ENCODE measurements around the gene LRTM2.

The LRTM2 gene

DNA sequence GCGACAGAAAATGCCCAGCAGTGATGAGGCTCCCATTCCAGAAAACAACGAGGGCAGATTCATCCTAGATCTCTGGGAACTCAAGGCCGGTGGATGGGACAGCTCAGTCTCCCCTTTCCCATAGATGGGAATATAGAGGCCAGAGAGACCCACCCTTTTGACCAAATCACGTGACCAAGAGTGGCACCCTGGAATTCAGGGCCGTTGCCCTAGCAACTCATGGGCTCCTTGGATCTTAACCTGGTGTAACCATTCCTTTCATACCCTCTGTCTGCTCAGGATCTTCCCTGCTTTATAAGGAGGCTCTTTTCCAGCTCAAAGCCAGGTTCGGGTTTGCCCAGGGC is 8.4 kb upstream of the LRTM2 start:
- TF ChIP-seq FOXP2 (optimal IDR thresholded peaks at IDR 0.05; ENCODE audit: borderline replicate concordance, extremely low read depth, extremely low read length, insufficient read depth) (no peak), POLR2AphosphoS5 (IDR thresholded peaks at IDR 0.05; ENCODE audit: low read depth, low read length) (no peak), SIN3A (IDR thresholded peaks at IDR 0.05; ENCODE audit: borderline replicate concordance, insufficient read depth, low read length) (no peak)

DNA sequence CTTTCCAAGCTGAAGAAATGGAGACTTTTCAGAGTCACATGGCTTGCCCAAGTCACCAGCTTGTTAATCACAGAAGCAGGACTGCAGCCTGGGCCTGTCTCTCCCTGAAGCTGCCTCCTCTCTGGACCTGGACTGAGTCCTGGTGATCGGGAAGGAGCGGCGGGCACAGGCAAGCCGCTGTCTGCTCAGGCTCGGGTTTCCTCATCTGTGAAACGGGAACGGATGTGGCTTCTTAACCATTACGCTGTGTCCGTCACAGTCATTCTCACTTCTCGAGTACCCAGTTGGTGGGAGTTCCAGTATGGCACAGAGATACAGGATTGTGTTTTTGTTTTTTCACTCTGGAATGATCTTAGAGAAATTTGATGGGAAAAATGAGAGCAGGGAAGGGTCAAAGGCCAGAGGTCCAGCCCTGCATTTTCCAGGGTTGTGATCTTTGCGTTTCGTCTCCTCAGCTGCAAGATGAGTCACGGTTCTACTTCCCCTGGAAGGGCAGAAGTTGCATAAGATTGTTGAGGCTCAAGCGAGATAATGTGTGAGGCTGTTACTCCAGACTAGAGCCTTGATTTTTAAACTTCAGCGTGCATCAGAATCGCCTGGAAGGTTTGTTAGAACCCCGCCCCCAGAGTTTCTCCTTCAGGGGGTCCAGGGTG is 7.6 kb upstream of the LRTM2 start:
- TF ChIP-seq FOXP2 (optimal IDR thresholded peaks at IDR 0.05; ENCODE audit: borderline replicate concordance, extremely low read depth, extremely low read length, insufficient read depth) (no peak), TAF1 (IDR thresholded peaks at IDR 0.05; ENCODE audit: borderline replicate concordance, insufficient read depth, low read length) (no peak), SIN3A (IDR thresholded peaks at IDR 0.05; ENCODE audit: borderline replicate concordance, insufficient read depth, low read length) (0 out of 2 replicates have a peak, but pooled peaks have one; percentile 39), POLR2AphosphoS5 (IDR thresholded peaks at IDR 0.05; ENCODE audit: low read depth, low read length) (0 out of 2 replicates have a peak, but pooled peaks have one; percentile 31)
- TF ChIP-seq, protein P1, sequence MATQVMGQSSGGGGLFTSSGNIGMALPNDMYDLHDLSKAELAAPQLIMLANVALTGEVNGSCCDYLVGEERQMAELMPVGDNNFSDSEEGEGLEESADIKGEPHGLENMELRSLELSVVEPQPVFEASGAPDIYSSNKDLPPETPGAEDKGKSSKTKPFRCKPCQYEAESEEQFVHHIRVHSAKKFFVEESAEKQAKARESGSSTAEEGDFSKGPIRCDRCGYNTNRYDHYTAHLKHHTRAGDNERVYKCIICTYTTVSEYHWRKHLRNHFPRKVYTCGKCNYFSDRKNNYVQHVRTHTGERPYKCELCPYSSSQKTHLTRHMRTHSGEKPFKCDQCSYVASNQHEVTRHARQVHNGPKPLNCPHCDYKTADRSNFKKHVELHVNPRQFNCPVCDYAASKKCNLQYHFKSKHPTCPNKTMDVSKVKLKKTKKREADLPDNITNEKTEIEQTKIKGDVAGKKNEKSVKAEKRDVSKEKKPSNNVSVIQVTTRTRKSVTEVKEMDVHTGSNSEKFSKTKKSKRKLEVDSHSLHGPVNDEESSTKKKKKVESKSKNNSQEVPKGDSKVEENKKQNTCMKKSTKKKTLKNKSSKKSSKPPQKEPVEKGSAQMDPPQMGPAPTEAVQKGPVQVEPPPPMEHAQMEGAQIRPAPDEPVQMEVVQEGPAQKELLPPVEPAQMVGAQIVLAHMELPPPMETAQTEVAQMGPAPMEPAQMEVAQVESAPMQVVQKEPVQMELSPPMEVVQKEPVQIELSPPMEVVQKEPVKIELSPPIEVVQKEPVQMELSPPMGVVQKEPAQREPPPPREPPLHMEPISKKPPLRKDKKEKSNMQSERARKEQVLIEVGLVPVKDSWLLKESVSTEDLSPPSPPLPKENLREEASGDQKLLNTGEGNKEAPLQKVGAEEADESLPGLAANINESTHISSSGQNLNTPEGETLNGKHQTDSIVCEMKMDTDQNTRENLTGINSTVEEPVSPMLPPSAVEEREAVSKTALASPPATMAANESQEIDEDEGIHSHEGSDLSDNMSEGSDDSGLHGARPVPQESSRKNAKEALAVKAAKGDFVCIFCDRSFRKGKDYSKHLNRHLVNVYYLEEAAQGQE (IDR thresholded peaks at IDR 0.05; ENCODE audit: insufficient read depth in 1 of 2, low read depth in 2 of 2, low read length in 2 of 2): 0 out of 4 replicates have a peak, but pooled peaks of 1 of the 2 experiments have one; percentile 41

DNA sequence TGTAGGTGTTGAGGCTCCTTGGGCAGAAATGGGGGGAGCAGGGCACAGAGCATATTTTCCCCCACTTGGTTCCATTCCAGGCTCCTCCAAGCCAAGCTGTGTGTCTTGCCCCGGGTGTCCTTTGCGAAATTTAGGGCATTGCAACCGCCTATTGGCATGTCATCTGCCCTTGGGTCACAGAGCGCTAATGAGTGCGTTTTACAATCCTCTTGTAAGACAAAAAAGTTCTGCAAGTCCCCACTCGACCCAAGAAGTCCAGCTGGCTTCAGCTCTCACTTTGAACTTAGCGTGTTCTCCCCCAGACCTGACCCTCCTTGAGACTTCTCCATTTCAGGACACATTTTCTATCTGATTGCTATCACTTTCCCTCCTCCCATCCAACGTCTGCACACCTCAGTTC is 6.1 kb upstream of the LRTM2 start:
- TF ChIP-seq FOXP2 (optimal IDR thresholded peaks at IDR 0.05; ENCODE audit: borderline replicate concordance, extremely low read depth, extremely low read length, insufficient read depth): no peak

DNA sequence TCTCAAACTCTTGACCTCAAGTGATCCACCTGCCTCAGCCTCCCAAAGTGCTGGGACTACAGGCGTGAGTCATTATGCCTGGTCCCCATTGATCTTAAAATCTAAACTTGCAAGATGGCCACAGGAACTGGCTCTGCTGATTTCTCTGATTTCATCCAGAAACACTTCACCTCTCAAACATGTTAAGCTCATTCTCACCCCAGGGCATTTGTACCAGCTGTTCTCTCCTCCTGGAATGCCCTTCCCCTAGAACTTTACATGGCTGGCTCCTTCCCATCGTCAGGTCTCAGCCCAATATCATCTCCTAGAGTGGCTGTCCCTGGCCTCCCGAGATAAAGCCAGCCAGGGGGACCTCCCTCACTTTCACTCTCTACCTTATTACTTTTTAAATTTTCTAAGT is 5.3 kb upstream of the LRTM2 start:
- TF ChIP-seq SIN3A (IDR thresholded peaks at IDR 0.05; ENCODE audit: borderline replicate concordance, insufficient read depth, low read length) (no peak), POLR2AphosphoS5 (IDR thresholded peaks at IDR 0.05; ENCODE audit: low read depth, low read length) (no peak), FOXP2 (optimal IDR thresholded peaks at IDR 0.05; ENCODE audit: borderline replicate concordance, extremely low read depth, extremely low read length, insufficient read depth) (no peak), TAF1 (IDR thresholded peaks at IDR 0.05; ENCODE audit: borderline replicate concordance, insufficient read depth, low read length) (no peak)
- TF ChIP-seq, protein P1 (IDR thresholded peaks at IDR 0.05; ENCODE audit: insufficient read depth in 1 of 2, low read depth in 2 of 2, low read length in 2 of 2): no peak

DNA sequence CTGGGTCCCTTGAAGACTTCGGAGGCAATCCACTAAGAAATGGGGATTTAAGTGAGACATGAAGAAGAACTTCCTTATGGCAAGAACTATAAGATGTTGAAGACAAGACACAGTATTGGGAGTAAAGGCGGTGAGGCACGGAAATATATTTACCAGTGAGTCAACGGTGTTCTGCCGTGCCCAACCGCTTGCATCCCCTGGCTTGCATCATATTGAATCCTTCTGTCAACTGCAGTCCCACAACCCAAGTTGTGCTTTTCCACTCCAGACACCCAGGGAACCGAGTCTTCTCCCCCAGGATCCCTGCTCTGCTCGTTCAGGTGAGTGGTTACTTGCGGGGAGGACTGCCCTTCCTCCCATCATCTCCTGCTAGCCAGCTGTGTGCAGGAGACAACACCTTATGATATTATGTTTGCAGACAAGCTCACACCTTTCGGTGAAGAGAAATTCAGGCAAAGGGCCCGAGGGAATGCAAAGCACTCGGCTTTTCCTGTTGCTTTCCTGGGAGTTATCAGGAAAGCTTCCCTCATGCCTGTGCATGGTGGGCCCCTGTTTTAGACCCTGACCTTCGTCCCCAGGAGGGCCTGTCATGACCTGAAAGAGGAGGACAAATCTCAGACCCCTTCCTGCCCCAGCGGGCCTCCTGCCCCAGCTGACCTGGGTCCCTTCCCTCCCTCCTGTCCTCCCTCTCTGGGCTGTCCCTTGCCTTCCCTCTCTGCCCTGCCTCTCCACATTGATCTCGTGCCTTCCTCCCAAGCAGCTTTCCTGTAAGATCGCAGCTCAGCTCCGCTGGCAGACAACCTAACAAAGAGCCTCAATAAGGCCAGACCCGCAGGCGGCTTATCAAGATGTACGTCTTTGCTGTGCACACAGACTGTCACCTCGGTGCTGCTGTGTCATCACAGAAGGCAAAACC is 4.3 kb upstream of the LRTM2 start:
- no peak for TF ChIP-seq TAF1 (IDR thresholded peaks at IDR 0.05; ENCODE audit: borderline replicate concordance, insufficient read depth, low read length)

DNA sequence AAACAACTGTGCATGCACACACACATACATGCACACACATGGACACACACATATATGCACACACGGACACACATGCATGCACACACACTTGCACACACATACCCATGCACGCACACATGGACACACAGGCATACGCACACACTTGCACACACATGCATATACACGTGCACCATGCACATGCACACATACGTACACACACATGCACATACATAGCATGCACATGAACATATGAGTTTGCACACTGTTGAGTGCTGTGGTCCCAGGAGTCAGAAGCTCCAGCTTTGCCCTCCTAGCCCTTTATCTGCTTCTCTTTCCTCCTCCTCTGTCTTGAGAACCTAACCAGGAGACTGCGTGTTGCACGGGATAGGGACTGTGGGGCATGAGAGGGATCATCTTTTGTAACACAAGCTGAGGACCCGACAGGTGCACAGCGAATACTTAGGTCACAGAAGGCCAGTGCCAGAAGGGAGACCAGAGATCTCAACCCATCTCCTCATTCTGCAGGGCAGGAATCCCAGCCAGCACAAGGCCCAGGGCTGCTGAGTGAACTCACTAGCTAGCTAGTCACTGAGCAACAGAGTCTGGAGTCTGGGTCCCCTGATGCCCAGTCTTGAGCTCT is 3.5 kb upstream of the LRTM2 start:
- TF ChIP-seq SIN3A (IDR thresholded peaks at IDR 0.05; ENCODE audit: borderline replicate concordance, insufficient read depth, low read length) (no peak), FOXP2 (optimal IDR thresholded peaks at IDR 0.05; ENCODE audit: borderline replicate concordance, extremely low read depth, extremely low read length, insufficient read depth) (no peak), POLR2AphosphoS5 (IDR thresholded peaks at IDR 0.05; ENCODE audit: low read depth, low read length) (no peak), TAF1 (IDR thresholded peaks at IDR 0.05; ENCODE audit: borderline replicate concordance, insufficient read depth, low read length) (no peak)
- TF ChIP-seq, protein P1 (IDR thresholded peaks at IDR 0.05; ENCODE audit: insufficient read depth in 1 of 2, low read depth in 2 of 2, low read length in 2 of 2): no peak

All from PFSK-1 (cell line).